GM18511 (cell line): ENCODE measurements around the gene RET.

Experiments used
- ATAC-seq: cut with Tn5 transposase; IDR thresholded peaks from one replicate; pipeline ENCODE4 v1.9.1; 2021; ENCODE audit warnings: mild to moderate bottlenecking, moderate library complexity; ENCODE audit not compliant: unreplicated experiment

RET gene

DNA sequence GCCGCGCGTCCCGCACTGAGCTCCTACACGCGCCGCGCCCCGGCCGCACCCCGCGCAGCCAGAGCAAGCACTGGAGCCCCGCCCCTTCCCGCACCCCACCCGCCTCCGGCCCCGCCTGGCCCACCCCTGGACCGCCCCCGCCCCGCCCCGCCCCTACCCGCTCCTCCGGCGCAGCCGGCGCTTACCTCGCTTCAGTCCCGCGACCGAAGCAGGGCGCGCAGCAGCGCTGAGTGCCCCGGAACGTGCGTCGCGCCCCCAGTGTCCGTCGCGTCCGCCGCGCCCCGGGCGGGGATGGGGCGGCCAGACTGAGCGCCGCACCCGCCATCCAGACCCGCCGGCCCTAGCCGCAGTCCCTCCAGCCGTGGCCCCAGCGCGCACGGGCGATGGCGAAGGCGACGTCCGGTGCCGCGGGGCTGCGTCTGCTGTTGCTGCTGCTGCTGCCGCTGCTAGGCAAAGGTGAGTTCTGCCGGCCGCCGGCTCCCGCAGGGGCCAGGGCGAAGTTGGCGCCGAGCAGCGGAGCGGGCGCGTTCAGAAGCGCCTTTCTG is at the start of gene RET:
TSS of gene RET (plus strand) at position 194 of the 545 bp plus-strand sequence. CDS start at position 384, 190 bp downstream.
- ATAC-seq: no peak

GRCh38 chr10:43027331-43027955 is 49.4 kb upstream of the RET start:
- ATAC-seq: no peak

- ATAC-seq: no peak
These were observed 48.7 kb upstream of the RET start for GRCh38 chr10:43028143-43028542.

- no peak for ATAC-seq
These were observed 47.8 kb upstream of the RET start for GRCh38 chr10:43029043-43029442.

- no peak for ATAC-seq
These were observed 44.3 kb upstream of the RET start for GRCh38 chr10:43032613-43033012.

- no peak for ATAC-seq
These were observed 41.1 kb upstream of the RET start for GRCh38 chr10:43035800-43036199.

DNA sequence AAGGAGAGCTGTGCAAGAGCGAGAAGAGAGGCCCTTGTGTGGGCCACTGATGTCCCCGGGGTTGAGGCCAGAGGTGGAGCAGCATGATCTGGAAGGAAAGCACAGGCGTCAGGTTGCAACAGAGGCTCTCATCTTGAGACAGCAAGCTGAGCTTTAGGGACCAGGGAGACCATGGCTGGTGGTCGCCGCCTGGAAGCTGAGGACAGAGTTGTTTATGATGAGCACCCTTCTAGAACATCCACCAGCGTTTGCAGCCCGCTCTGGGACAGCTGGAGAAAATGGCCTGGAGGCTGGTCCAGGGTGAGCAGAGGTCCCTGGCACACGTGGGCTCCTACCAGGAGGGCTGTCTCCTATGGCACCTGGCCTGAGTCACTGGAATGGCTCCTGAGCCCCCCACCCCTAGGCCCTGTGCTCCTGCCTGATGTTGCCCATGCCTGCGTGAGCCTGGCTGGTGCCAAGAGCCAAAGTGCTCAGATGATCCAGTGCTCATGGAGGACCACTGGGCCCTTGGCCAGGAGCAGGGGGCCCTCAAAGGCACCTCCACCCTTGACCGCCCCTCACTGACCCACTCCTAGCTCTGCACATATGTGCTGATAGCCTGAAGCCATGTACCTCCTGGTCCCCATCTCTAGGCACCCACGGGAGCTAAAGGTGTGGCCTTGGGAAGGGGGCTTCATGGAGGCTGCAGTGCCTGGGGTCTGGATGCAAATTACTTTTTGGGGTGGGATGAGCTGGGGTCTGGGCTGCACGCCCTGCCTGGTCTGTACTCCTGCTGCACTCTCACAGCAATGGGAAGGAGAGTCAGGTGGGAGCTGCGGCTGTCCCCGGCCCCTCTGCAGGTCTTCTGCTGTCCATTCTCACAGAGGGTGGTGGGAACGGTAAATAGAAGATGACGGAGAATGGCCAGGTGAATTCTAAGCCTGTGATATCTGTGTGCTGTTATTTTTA is 40.1 kb upstream of the RET start:
- ATAC-seq: no peak

DNA sequence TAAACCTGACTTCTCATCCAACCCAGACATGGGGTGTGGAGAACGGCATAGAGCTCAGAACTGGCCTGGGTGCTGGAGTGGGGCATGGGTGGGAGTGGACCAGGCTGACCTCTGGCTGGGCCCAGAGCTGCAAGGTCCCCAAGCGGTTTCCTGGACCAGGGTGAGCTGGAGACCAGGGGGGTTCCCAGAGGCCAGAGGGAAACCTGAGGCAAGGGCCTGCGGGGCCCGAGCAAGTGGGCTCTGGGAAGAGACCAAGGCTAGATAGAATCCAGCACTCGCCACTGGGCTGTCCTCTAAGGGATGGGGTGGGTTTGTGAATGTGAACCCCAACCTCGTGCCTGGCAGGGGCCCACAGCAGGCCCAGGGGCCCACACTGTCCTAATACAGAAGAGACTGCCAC is 39.4 kb upstream of the RET start:
- ATAC-seq: no peak

DNA sequence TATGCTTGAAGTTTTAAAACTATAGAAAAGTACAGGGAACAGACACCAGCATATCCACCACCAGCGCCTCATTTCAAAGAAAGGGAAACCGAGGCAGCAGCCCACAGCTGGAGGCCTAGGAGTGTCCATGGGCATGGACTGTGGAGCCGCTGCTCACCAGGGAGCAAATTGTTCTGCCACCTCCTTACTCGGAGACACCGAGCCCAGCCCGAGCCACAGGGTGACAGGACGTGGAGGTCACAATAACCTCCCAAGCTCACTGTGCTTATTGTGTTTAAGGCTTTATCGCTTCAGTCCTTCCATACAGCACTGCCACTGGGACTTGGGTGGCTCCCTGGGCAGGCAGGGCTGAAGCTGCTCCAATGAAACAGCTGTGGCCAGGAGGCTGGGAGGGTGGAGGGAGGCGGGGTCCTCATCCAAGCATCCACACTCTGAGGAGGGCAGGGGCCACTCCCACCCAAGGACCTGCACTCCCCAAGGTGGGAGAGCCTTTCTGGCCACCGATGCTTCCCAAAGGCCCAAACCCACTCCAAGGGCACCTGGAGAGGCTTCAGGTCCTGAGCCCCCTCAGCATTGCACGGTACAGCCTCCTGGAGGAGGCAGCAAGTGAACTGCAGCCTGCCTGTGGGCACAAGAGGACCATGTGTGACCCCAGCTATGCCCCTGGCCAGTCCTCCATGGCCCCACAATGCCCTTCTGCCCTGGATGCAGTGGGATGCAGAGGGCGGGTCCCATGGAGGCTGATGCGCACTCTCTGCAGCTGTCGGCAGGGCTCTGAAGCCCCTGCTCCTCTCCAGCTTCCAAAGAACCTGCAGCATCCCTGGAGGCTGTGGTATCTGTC is 38.7 kb upstream of the RET start:
- no peak for ATAC-seq

DNA sequence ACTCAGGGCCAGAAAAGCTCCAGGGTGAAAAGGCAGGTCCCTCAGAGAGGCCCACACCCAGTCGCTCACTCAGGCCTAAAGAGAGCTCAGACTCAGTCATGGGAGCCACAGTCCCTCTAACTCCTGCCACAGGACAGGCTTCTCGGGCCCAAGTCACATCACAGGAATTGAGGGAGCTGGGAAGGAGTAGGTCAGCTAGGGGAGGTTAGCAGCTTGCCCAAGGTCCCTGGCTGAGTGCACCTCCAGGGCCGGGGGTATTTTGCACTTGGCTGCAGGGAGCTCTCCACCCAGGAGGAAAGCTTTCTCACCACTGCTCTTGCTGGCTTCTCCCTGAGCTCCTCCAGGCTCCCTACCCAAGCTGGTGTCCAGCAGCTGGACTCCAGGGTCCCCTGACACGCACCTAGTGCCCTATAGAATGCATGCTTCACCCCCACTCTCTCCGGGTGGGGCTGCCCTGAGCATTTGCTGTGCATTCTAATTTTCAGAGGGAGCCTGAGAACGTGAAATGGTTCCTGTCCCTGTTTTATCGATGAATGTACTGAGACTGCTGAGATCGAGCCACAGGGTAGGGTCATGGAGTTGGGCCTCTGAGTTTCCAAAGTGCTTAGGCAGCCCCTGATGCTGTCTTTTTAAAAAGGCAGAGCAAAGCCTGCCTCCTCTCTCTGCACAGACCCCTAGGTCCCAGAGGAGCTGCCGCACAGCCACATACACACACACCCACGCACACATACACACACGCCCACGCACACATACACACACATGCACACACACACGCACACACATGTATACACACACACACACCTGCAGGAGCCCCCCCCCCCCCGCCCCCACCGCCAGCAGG is 37.9 kb upstream of the RET start:
- peak; percentile 3 for ATAC-seq

GRCh38 chr10:43039624-43040481 is 37.0 kb upstream of the RET start:
- ATAC-seq: peak; percentile 83

GRCh38 chr10:43040482-43041256 is 36.2 kb upstream of the RET start:
- no peak for ATAC-seq

DNA sequence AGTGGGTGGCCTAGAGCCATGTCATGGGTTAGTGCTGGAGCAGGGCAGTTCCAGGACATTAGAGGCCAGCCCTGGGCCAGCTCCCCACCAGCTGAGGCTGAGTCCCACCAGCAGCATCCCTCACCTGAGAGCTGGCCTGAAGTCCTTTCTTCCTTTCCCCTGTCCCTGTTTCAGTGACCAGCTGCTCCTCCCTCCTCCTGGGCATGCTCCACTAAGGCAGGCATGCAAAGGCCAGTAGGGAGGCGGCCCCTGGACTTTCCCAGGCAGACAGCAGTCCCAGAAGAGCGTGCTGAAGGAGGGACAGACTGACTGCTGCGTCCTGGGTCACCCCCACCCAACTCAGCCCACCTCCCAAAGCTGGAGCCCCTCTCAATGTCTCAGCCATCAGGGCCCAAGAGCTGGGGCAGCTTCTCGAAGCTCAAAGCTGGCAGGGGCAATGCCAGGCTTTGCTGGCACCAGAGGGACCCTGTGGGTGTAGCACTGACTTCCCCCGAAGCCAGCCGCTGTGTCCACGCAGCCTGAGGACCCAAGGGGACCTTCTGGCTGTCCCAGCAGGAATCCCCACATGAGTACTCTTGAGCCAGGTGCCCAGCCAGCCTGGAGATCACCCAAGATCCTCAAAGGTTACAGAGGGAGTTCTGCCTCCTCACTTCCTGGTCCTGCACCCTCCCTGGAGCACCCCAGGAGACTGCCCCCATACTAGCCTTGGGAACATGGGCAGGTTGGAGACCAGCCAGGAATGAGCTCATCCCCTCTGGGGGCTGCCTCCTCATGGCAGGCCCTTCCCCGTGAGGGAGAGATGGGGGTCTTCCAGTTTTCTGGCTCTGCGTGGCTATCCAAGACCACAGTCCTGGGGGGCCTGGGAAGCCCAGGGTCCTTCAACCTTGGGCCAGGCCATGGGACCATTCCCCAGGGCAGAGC is 35.2 kb upstream of the RET start:
- no peak for ATAC-seq

DNA sequence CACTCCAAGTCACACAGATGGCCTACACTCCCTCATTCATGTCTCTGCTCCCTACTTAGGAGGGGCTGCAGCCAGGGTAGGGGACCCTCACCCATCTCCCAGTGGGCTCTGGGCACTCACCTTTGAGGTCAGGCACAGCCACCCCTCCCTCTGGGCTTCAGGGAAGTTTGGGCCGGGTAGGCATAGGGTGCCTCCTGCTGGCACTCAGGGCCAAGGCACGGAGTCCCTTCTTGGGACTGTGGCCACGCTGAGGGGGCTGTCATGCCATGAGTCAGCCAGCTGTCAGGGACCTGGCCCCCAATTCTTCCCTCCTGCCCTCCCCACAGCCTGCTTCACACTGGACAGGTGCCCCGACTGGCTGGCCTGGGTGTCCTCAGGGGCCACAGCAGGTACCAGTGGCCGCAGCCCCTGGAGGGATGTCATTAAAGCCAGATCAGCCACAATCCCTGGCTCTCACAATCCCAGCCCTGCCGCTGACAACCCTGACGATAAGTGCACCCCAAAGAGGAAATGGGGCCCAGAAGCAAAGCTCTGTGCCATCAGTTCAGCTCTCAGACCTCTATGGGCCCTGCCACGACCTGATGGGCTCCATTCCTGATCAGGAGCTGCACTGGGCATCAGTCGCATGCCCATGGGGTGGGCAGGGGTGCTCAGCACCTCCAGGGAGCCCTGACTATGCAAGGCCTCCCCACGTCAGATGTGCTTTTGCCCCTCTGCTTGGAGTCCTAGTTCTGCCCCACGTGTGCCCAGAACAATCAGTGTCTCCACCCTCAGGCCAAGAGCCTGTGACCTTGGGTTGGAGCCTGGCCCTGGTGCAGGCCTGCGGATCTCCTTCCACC is 34.1 kb upstream of the RET start:
- no peak for ATAC-seq

GRCh38 chr10:43043342-43043772 is 33.5 kb upstream of the RET start:
- ATAC-seq: no peak

- no peak for ATAC-seq
These were observed 33.0 kb upstream of the RET start for GRCh38 chr10:43043773-43044447.
